Measurements from ENCODE around the gene TIE1.
"Not testable (repeated sequence)": the region's sequence is repeated elsewhere in the genome, so short reads cannot be mapped to it uniquely, and the experiment has no call there.

The TIE1 gene

DNA sequence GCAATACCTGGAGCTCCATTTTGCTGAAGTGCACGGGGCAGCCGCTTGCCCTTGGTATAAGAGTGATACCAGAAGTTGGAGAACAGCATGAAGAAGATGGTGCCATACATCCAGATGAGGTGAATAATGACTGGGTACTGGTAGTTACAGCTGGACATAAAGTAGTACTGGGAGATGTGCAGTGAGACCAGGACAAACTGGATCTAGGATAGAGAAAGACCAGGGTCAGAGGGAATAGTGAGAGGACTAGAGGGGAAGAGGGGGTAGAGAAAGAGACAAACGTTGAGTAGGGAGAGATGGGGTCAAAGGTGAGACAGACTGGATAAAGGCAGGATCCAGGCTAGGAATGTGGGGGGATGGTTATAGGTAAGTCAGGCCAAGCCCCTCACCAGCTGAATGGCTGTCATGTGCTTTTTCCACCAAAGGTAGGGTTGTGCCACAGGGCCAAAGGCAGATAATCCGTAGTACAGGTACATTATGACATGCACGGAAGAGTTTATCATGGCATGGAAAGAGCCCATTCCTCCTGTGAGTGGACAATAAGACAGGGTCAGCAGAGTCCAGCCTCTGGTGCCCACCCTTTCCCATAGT, 63.2 kb downstream of the TIE1 start:
- no peak for FAIRE-seq

DNA sequence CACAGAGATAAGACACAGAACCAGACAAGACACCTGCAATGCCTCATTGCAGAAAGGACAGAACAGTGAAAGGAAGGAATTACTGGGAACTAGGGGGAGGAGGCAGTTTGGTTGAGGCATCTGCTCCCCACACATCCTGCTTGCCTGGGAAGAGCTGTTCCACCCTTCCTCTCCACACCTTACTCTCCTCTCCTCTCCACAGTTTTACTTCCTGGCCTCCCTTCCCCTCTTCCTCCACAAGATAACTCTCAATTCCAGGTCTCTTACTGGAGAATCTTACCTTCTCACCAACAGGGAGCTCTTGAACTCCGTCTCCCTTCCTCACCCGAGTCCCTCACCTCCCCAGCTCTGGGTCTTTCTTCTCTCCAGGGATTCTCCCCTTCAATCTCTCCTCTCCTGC, 64.9 kb downstream of the TIE1 start:
- FAIRE-seq: no peak

DNA sequence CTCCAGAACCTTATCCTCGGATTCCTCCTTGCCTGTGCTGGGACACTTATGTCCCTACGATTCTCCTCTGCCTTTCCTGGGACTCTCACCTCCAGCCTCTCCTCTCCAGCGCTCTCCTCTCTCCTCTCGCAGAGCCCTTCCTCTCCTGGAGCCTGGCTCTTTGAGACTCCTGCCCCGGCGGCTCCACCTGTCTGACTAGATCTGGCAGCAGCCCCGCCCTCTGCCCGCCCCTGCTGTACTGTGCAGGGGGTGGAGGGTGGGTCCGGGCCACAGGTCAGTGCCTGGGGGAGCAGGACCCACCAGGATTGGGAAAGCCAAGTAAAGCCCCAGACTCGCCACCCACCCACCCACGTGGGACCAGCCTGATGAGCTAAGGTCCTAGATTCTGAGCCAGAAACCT, 65.4 kb downstream of the TIE1 start:
- FAIRE-seq: no peak

DNA sequence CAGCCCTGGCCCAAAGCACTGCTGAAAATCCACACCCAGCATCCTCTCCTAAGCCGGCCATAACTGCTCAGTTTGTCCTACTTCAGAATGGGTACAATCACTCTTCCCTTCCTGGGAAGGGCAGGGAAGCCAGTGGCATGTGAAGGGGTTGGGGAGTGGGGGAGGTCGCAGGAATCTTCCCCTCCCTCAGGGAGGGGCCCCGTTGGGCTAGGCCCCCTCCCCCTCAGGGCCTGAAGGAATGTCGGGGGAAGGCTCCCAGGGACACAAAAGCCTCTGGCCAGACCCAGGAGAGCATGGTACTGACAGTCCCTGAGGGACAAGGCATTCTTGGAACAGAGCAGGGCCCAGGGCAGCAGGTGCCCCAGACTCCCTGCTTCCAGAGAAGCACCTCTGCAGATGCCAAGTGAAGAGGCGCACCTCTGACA, 65.8 kb downstream of the TIE1 start:
- FAIRE-seq: no peak

DNA sequence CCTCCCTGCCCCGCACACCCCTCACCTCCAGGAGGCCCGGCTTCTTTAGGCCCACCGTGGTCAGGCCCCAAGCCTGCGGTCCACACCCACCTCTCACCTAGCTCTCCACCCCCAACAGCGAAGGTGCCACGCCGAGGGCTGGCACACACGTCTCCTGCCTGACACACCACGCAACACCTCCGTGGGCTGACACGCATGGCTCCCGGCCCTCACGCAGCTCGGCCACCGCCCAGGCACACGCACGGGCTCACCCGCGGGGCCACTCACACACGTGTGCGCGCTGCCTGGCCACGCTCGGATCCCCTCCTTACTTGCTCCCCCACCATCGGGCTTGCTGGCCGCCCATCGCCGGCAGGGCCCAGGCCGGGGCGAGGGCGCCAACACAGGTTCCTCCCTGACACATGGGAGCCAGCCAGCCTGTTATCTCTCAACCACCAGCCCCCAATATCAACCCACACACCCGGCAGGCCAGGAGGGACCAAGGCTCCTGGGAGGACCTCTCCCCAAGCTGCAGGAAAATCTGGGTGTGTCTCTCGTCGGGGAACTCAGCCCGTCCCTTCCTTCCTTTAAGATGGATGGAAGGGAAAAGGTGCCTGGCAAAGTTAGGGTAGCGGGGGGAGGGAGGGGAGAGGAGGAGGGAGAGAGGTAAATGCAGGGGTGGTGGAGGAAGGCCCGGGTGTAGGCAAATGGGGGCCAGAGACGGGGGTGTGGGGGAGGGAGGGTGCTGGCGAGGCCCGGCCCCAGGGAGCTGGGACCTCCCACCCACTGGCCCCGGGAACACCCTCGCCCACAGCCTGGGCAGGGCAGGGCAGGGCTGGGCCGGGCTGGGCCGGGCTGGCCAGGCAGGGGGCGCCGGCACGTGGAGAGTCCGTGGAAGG, 66.5 kb downstream of the TIE1 start:
- FAIRE-seq: no peak

DNA sequence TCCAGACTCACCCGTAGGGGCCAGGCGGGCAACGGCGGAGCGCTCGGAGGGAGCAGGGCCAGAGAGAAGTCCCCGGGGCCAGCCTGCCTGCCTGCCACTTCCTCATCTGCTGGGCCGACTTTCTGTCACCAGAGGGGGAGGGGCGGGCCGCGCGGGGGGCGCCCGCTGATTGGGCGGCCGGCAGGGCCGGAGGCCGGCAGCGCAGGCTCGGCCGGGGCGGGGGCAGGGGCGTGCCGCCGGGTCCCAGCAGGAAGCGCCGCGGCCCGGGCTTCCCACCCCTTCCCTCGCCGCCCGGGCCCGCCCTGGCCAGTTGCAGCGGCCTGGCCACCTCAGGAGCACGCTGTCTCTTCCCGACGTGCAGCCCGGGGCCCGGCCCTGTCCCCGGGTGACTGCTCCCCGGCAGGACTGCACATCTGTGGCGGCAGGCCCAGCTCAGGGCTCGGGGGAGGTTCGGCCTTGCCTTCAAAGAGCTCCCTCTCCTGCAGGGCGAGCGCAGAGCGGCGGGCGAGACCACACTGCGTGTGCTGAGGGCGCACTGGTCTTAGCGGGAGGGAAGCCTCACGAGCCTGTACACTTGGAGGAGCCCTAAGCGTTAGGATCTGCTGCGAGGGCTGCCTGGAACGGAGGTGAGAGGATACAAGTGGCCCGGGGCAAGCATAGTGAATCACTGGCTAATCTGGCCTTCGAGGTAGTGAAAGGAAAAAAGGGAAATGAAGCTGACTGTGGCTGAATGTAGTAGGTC, 67.3 kb downstream of the TIE1 start, which contains the start of gene ELOVL1:
Gene ELOVL1 (minus strand): TSS at position 108 of the 742 bp plus-strand sequence. CDS start 2,402 bp downstream, outside the sequence.
- FAIRE-seq: no peak

DNA sequence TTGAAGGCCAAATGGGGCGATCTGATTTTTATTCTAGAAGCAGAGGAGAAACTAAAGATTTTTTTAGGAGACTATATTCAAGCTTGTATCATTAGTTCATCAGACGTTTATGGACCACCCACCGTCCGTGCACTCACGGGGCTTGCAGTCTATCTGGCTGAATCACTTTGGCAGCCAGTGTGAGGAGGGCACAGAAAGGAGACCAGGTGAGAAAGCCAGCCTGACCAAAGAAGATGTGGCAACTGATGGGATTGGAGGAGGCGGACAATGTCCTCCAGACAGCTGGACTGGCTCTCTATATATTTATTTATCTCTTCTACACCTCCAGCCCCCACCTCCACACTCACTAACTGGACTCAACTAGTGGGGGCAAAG, 67.9 kb downstream of the TIE1 start:
- no peak for FAIRE-seq

DNA sequence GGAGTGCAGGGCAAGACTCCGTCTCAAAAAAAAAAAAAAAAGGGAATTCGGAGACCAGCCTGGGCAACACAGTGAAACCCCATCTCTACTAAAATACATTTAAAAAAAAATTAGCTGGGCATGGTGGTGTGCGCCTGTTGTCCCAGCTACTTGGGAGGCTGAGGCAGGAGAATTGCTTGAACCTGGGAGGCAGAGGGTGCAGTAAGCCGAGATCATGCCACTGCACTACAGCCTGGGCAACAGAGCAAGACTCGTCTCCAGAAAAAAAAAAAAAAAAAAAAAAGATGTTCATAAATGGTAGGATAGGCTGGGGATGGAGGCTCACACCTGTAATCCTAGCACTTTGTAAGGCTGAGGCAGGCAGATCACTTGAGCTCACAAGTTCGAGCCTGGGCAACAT, 69.0 kb downstream of the TIE1 start:
- FAIRE-seq: not testable (repeated sequence)

DNA sequence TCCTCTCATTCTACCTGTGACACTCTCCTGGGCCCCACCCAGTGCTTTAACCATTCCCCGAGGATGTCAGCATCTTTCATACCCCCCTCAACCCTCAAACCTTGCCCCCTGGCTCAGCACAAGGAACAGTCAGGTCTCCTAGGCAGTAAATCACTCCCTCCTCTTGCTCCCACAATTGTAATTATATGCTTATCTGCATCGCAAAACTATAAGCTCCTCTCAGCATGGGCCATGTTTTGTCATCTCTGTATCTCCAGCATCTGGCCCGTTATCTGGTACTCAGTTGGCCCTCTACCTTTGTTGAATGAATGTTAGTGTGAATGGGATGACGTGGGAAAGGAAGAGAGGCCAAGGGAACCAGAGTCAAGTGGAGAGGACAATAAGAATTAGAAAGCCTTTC, 69.8 kb downstream of the TIE1 start:
- no peak for FAIRE-seq

DNA sequence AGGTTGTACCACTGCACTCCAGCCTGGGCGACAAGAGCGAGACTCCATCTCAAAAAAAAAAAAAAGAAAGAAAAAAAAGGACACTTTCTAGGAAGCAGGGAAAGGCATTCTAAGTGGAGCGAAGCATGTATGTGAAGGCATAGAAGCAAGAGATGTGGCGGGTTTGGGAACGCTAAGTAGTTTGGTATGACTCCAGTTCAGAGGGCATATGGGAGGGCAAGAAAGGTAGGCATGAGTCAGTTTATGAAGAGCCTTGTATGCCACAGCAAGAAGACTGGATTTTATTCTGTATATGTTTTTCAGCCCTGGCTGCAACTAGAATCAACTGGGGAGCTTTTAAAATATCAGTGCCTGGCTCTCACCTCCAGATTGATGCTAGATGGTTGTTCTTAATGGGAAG, 71.4 kb downstream of the TIE1 start:
- FAIRE-seq: no peak
